NK-92 (cell line): Measurements from ENCODE around the gene GDPD4.
"Not testable (repeated sequence)": the region's sequence is repeated elsewhere in the genome, so short reads cannot be mapped to it uniquely, and the experiment has no call there.

Experiments
- DNase-seq: peaks from one replicate; lab custom pipeline; 2025; ENCODE audit not compliant: unreplicated experiment; lab: John Stamatoyannopoulos, UW

The GDPD4 gene

DNA sequence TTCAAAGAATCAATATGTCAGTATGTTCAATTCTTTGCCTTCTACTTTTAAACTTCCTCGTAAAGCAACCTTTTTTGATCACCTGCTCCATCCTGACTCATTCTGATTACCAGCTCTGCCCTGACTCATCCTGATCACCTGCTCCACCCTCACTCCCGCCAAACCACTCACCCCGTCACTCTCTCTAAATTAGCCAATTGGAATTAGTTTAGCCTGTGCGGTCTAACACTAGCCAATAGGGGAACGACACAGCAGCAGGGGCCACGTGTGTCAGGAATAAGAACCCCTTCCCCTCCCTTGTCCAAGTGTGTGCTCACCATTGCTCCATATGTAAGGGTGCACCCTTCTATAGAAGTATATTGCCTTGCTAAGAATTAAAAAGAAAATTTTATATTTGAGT, 1.5 kb downstream of the GDPD4 start:
- DNase-seq, result not testable (repeated sequence)

DNA sequence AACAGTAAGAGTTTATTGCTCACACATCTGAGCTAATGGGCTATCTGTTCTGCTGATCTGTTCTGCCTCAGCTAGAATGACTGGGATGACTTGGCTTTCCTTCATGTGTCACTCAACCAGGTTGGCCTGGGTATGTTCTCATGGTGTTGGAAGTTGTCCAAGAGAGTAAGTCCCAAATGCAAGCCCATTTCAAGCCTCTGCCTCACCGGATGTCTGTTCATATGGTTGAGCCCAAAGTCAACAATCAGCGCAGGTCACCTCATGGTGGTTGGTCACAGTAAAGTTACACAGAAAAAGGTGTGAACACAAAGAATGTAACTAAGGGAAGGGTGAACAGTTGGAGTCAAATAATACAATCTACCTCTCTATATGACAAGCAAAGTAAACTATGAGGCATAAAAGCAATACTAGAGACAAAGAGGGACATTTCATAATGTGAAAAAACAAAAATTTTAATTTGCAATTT, 1.9 kb downstream of the GDPD4 start:
- no peak for DNase-seq

DNA sequence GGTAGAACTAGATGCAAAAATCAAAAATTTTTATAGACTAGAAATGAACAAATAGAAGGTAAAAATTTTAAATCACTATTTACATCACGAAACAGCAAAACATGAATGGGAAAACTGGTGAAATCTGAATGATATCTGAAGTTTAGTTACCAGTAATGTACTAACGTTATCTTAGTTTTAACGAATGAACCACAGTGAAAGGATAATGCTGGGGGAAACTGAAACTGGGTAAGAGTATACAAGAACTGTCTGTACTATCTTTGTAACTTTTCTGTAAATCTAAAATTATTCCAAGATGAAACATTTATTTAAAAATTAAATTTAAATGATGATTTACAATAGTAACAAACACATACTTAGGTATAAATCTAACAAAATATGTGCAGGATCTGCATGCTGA, 7.4 kb downstream of the GDPD4 start:
- no peak for DNase-seq

DNA sequence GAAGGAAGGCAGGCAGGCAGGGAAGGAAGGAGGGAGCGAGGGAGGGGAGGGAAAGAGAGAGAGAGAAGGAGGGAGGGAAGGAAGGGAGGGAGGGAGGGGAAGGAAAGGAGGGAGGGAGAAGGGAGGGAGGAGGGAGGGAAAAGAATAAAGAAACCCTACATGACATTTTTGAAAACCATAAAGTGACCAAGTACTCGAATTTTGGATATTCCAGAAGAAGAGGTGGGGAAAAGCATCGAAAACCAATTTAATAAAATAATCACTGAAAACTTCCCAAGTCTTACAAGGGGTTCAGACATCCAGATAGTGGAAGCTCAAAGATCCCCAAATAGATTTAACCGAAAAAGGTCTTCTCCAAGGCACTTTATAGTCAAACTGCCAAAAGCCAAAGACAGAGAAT, 11.7 kb downstream of the GDPD4 start:
- no peak for DNase-seq

DNA sequence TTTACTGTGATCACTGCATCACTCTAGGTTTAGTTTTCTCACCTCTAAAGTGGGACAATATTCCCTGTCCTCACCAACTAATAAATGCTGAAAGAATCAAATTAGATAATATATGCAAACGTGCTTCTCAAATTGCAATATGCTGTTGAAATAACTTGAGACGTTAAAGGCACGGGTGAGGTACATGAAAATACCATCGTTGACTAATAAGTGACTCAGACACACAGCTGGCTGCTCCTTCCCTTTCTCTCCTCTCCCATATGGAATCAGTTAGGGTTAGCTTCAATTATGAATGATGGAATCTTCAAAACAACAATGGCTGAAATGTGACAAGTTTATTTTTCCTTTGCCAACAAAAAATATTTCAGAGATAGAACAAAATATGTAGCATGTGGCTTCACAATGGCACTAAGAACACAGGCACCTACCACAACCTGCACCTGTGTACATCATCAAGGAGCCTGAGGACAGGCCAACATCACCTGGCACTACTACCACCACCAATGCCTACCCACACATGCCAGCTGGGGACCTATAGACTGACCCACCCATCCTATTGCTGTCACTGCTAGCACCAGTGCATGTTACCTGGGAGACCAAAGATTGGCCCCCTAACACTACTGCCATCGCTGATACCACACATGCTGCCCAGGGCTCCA, 13.7 kb downstream of the GDPD4 start:
- no peak for DNase-seq

DNA sequence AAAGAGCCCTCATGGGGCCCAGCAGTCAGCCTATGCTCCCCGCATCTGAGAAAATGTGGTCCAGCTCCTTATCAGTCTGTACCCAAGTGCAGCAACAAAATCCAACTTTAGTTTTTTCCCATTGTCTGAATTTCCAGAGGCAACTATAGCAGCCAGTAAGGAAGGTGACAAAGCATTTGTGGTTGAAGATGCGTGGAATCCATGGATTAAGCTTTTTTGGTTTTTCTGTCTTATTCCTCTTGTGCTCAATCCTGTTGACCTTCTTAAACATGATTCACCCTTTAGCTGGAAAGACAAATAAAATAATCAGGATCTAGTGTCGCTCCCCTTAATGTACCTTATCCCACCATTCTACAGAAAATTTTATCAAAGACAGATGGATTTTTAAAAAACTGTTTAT, 14.3 kb downstream of the GDPD4 start:
- DNase-seq, result no peak

DNA sequence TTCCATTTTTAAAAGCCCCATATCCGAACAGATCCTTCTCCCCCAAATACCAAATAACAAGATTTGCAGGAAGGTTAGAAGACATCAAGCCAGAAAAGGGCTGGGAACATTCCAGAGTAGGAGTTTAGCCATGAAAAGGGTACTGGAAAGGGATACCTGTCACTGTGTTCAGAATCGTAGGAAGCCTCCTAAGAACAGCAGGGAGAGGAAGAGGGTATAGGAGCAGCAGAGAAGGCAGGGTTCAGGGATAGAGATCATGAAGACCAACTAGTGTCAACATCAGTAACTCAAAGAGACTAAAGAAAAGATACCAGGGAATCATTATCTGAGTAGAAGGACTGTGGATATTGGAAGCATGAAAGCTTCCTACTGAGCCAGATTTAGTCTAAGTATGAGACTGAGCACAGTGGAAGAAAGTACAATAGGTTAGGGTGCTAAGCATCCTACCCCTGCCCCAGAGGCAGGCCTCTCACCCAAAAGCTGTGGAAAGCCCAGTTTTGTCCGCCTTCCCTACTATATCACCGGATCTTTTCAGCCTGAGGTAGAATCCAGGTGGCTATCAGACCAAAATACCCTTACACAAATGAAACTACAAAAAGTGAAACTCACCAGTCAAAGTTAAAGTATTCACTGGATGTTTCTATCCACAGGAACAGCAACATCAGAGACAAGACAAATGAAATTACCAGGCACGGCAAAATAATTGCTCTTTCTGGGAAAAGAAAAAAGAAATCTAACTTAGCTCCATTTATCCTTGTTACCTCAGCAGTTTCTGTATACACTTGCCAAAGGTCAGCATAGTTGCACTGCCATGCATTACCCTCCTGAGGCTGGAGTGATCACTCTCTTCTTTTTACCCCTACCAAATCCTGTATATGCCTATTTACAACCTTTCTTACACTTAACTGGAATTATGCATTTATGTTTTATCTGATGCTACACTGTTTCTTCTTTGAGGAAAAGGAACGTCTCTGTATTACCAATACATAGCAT, 16.7 kb downstream of the GDPD4 start:
- DNase-seq, result no peak

DNA sequence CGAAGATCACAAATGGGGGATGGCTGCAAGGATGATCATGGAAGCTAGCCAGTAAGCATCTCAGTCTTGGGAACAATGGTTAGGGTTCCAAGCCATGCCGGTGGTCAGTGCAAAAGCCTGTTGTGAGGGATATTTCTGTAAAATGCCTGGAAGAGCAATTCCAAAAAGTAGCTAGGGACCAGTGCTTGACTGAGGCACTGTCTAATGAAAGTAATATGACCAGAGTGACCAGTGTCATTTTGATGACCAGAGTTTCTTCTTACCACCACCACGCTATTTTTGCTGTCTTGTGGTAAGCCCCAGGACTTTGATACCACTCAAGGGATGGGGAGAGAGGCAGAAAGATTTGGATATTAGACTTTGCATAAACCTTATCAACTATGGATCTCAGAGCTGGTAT, 18.4 kb downstream of the GDPD4 start:
- no peak for DNase-seq

DNA sequence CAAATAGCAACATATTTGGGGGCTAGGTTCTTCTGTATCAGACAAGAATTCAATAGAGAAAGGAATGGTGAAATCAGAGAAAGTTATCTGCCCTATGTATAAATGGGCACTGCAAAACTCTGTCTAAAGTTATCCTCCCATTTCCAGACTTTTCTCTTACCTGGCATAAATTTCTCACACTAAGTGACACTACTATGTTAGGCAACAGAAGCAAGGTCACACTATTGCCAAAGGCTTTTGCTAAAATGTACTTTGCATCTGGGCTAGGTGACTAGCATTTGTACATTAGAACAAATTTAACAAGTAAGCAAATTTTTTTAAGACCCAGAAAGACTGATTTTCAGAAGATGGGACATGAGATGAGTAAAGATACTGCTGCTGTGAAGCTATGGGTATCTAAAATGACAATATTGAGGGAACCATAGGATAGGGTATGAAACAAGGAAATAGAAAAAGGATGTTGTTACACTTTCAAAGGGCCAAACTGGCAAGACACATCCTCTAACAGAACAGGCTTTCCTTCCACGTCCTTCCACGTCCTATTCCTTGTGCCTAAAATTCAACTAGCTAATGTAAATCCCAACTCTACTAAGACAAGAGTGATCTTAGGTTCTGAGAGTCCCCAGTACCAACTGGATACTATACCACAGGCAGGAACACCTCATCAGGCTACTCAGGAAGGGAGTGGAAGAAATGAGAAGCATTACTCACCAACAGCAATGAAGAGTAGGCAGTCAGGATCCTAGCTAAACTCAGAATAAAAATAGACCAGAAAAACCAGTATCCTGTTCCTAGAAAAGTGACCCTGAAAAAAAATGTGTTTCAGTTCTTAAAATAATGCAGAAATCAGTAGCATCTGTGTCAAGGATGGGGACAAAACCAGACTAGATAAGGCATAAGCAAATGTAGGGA, 22.6 kb downstream of the GDPD4 start:
- no peak for DNase-seq

DNA sequence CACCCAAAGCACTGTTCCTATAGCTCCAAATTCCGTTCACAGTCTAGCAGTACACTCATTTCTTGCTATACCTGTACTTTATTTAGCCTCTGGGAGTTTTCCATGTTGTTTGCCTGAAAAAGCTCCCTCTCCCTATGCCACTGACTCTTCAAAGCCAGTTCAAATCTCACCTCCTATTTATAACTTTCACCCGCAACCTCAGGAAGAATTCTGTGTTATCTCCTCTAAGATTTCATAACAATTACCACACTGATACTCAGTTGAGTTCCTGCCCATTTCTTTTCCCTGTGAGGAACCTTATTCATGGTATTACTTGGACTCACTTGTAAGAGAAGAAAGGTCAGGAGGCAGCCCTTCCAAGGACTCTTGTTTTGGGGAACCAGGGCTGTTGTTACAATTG, 25.2 kb downstream of the GDPD4 start:
- DNase-seq, result no peak

DNA sequence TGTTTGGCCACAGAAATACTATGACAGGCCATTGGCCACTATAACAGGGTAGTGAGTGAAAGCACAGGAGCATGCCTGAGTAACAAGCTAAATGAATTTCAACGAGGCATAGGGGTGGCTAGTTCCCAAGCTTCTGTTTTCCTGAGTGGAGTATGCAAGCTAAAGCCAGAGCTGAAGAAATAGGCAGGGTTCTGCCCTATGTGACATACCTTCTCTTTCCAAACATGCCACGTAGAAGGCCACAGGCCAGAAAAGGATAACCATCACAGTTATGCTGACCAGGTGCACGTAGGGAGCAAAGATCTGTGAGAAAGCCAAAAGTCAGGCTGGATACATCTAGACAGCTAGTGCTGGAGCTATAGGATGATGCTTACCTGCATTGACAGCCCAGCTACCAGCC, 30.6 kb downstream of the GDPD4 start:
- DNase-seq, result no peak

DNA sequence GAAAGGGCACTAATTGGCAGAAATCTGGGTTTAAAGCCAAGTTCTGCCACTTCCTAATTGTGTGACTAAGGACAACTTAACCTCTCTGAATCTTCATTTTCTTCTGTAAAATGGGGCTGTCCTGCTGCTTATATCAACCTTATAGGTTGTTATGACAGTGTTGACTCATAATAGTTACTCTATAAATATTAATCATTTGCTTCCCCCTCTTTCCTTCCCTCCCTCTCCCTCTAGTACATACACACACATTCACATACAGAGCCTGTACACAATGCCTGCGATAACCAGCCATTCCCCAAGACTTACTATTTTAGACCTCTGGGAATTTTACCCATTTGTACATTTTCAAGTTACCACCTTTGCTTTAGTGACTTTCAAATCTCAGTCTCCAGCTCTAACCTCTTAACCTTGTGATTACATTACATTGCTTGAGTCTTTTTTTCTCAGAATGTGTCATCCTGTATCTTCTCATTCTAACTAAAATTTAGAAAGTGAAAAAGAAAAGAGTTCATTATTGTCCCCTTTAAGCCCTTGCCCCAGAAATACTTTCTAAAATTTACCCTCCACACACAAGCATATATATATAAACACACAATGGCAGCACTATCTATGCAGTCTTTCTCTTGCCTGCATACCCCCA, 31.9 kb downstream of the GDPD4 start:
- DNase-seq, result no peak

DNA sequence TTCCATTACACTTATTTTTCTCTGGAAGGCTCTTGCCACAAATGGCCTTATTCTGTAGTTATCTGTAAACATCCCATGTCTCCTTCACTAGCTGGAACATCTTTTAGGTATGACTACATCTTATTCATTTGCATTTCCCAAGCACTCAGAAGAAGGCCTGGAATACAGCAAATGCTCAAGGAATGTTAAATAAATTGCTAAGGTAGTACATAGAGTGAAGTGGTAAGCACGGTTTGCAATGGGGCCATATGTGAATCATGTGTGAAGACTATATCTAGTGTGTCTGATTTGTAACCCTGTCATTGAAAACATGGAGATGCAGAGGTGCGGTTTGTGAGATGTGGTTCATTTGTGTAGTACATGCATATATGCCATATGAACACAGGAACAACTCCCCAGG, 33.5 kb downstream of the GDPD4 start:
- no peak for DNase-seq

DNA sequence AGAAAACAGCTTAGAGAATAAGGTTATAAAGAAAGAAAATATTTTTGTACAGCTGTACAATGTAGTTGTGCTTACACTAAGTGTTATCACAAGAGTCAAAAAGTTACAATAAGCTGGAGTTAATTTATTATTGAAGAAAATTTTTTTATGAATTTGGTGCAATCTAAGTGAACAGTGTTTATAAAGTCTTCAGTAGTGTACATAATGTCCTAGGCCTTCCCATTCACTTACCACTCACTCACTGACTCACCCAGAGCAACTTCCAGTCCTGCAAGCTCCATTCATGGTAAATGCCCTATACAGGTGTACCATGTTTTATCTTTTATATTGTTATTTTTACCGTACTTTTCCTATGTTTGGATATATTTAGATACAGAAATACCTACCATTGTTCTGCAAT, 34.7 kb downstream of the GDPD4 start:
- DNase-seq, result no peak

DNA sequence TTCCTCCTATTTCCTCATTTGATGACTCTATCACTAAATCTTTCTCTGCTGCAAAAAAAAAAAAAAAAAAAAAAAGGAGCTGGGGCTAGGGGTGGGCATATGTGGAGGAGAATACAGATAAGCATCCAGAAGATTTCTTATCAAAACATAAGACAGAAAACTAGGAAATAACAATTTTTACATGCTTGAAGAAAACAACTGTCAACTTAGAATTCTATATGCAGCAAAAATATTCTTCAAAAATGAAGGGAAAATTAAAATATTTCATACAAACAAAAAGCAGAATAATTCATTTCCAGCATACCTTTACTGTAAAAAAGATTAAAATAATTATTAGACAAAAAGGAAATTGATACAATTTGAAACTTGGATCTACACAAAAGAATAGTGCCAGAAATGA, 38.7 kb downstream of the GDPD4 start:
- no peak for DNase-seq

DNA sequence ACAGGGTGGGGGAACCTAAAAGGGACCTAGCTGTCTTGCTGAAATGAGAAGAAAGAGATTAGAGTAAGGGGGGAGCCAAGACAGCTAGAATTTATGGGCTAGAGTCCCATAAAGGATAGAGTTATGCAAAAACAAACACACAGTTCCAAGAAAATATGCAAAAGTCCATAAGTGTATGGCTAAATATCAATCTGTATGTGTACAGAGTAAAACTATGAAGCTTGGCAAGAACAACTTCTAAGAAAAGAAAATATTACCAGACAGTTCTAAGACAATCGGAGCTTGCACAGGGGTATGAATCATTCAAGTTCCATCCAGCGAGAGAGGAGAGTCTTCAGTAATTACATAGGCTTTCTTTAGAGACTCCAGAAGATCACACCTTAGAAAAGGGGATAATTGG, 41.8 kb downstream of the GDPD4 start:
- no peak for DNase-seq

DNA sequence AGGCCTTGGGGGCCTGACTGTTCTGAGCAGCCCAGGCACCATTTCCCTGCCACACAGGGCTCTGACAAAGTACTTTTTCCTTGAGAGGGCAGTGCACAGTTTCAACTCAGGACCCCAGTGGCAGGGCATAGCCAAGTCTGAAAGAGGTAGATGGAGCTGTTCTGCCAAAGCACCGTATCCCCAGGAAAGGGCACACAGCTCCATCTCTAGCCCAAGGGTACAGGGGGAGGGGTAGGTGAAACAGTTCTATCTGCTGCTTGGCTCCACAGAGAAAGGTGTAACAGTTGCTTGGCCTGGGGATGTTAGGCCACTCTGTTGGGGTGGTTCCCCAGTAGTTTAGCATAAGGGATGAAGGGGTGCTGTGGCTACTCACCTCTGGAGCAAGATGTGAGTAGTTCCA, 47.8 kb downstream of the GDPD4 start:
- no peak for DNase-seq

DNA sequence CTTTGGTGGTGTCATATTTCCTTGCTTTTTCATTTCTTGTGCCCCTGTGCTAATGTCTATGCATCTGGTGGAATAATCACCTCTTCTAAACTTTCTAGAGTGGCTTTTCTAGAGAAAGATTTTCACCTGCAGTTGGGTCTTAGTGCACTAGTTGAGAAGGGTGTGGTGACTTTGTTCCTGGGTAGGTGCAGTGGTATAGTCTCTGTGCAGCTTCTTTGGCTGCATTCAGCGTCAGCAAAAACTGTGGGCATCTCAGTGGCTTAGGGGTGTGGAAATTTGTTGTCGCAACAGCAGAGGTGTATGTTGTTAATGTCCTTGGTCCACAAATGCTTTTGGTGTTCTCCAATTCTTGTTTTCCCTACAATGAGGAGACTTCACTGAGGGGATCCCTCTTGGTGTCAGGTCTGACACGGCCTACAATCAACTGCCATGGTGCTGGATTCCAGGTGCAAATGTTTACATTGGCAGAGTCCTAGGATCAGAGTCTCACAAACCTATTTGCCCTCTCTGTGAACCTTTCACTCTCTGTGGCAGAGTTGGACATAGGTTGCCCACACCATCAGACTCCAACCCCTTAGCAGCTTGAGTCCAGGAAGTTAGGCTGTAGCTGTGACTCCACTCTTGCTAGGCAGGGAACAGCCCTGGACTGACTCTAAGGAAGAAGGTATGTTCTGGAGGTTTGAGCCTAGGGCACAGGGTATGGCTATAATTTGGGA, 48.8 kb downstream of the GDPD4 start:
- no peak for DNase-seq

DNA sequence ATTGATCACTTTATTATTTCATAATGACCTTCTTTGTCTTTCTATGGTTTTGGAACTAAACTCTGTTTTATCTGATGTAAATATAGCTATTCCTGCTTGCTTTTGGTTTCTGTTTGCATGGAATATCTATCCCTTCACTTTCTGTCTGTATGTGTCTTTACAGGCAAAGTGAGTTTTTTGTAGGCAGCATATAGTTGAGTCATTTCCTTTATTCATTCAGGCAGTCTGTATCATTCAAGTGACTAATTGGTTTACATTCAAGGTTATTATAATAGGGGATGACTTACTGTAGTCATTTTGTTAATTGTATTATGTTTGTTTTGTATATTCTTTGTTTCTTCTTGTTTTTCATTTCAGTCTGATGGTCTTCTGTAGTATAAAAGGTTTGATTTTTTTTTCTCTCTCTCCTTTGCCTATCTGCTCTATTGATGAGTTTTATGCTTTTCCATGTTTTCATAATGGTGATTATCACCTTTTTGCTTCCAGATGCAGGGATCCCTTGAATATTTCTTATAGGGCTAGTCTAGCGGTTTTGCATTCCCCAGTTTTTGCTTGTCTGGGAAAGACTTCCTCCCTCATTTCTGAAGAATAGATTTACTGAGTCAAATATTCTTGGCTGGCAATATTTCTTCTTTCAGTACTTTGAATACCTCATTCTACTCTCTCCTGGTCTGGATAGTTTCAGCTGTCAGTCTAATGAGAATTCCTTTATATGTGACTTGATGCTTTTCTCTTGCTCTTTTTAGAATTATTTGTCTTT, 50.4 kb downstream of the GDPD4 start:
- no peak for DNase-seq
